SU-DHL-6 (cell line): ENCODE results near the gene CTNNA2.

ENCODE experiments used
- H2AFZ ChIP-seq: fragments of 200-600 bp; sonication (generic); 2 replicates; pipeline ENCODE4 v1.6.1; 2014; ENCODE audit warnings: low read depth, mild to moderate bottlenecking, moderate library complexity, mixed read lengths, antibody characterized with exemption, low read length; ENCODE audit not compliant: severe bottlenecking
- H3F3A ChIP-seq: fragments of 200-600 bp; shearing (Covaris generic); 2 replicates; pipeline ENCODE4 v1.6.0; 2016; ENCODE audit warnings: antibody characterized with exemption, mild to moderate bottlenecking; ENCODE audit not compliant: insufficient read depth
- H3K27ac ChIP-seq: fragments of 200-600 bp; sonication (generic); 2 replicates; pipeline ENCODE4 v1.5.1; 2016; ENCODE audit warnings: low read depth, mild to moderate bottlenecking, low read length, moderate library complexity, mixed read lengths
- H3K27me3 ChIP-seq: fragments of 200-600 bp; sonication (generic), shearing (Covaris generic); 2 replicates; pipeline ENCODE4 v1.6.0; 2014; ENCODE audit warnings: mild to moderate bottlenecking, low read length
- H3K36me3 ChIP-seq: fragments of 200-600 bp; sonication (generic); 2 replicates; pipeline ENCODE4 v1.6.1; 2014; ENCODE audit warnings: mild to moderate bottlenecking, low read length, mixed read lengths
- H3K4me2 ChIP-seq: fragments of 300-600, 200-600 bp; shearing (Covaris generic), sonication (generic); 2 replicates; pipeline ENCODE4 v1.6.0; 2014; ENCODE audit warnings: low read length, low read depth, mild to moderate bottlenecking; ENCODE audit not compliant: poor library complexity, severe bottlenecking
- H3K4me3 ChIP-seq: fragments of 200-600 bp; sonication (generic); 2 replicates; pipeline ENCODE4 v1.5.1; 2014; ENCODE audit warnings: antibody characterized with exemption, low read length, mild to moderate bottlenecking, mixed read lengths; ENCODE audit not compliant: insufficient read depth, poor library complexity, severe bottlenecking
- H3K79me2 ChIP-seq: fragments of 200-600 bp; sonication (generic); 2 replicates; pipeline ENCODE4 v1.6.1; 2014; ENCODE audit warnings: mild to moderate bottlenecking, low read length, moderate library complexity; ENCODE audit not compliant: insufficient read depth
- H3K9ac ChIP-seq: fragments of 200-600 bp; sonication (generic); 2 replicates; pipeline ENCODE4 v1.7.0; 2014; ENCODE audit warnings: mild to moderate bottlenecking, low read length
- H3K9me2 ChIP-seq: fragments of 200-600 bp; sonication (generic); replicated peaks from 2 replicates; pipeline ENCODE4 v1.6.1; 2014; ENCODE audit warnings: low read length; ENCODE audit not compliant: insufficient read depth
- H3K9me3 ChIP-seq: fragments of 200-600 bp; sonication (generic); 2 replicates; pipeline ENCODE4 v1.6.1; 2014; ENCODE audit warnings: low read length, mixed read lengths; ENCODE audit not compliant: insufficient read depth
- H4K20me1 ChIP-seq: fragments of 200-600 bp; sonication (generic); 2 replicates; pipeline ENCODE4 v1.6.1; 2014; ENCODE audit warnings: low read depth, mild to moderate bottlenecking, antibody characterized with exemption, low read length, moderate library complexity, mixed read lengths
- EZH2phosphoT487 ChIP-seq: fragments of 200-600 bp; sonication (generic), shearing (Covaris generic); conservative IDR thresholded peaks from 2 replicates; pipeline ENCODE4 v1.6.1; 2018; ENCODE audit warnings: mild to moderate bottlenecking, antibody characterized with exemption, low read length, moderate library complexity, mixed read lengths
- TF ChIP-seq, protein P1 (sequence below): fragments of 200-600 bp; sonication (generic); IDR thresholded peaks from one replicate; pipeline ENCODE4 v1.5.1; 2017; ENCODE audit warnings: antibody characterized with exemption, mild to moderate bottlenecking, low read length, moderate library complexity; ENCODE audit not compliant: insufficient read depth, poor library complexity, severe bottlenecking

CTNNA2 gene

DNA sequence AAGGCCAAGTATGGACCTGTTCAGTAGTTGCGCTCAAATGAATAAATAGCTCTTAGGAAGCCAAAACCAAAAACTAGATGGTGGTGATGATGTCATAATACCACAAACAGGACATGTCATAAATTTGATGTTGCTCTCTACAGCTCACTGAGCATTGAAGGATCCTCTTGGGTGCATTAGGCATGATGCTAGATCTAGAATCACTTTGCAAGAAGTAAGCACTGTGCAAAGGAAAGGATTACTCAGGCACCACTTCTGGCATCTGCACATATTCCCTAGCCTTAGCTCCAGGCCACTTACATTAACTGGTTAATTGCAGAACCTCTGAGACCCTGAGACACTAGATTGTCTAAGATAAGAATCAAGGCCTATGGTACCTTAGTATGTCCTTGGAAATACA, 733.7 kb downstream of the CTNNA2 start:
- Histone ChIP-seq H3K9me2 (no peaks in the 10 kb centered on the region), H3F3A (no peaks in the 10 kb centered on the region), H3K9me3 (no peaks in the 10 kb centered on the region), H3K36me3 (no peaks in the 10 kb centered on the region), H4K20me1 (no peaks in the 10 kb centered on the region), H3K27me3 (no peaks in the 10 kb centered on the region), H3K4me2 (no peak overlapping the region), H3K79me2 (no peaks in the 10 kb centered on the region), H2AFZ (no peak overlapping the region), H3K9ac (no peak overlapping the region), H3K4me3 (no peak overlapping the region), H3K27ac (no peak overlapping the region)
- no peak for TF ChIP-seq EZH2phosphoT487
- TF ChIP-seq, protein P1, sequence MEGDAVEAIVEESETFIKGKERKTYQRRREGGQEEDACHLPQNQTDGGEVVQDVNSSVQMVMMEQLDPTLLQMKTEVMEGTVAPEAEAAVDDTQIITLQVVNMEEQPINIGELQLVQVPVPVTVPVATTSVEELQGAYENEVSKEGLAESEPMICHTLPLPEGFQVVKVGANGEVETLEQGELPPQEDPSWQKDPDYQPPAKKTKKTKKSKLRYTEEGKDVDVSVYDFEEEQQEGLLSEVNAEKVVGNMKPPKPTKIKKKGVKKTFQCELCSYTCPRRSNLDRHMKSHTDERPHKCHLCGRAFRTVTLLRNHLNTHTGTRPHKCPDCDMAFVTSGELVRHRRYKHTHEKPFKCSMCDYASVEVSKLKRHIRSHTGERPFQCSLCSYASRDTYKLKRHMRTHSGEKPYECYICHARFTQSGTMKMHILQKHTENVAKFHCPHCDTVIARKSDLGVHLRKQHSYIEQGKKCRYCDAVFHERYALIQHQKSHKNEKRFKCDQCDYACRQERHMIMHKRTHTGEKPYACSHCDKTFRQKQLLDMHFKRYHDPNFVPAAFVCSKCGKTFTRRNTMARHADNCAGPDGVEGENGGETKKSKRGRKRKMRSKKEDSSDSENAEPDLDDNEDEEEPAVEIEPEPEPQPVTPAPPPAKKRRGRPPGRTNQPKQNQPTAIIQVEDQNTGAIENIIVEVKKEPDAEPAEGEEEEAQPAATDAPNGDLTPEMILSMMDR: no peak

DNA sequence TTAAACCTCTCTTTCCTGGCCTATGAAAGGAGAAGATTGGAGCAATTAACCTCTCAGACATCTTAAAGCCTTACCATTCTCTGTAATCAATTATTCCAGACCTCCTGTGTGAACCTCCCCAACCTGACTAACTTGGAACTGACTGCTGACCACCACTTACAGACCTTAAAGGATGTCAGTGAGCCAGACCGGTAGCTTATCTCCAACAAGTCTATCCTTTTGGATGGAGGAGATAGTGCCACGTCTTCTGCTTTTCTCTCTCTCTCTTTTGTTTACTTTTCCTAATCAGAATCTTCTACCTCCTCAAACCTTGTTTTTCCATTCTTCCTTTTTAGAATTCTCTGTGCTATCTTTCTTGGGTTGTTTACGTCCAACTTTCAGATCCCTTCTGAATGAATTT, 734.5 kb downstream of the CTNNA2 start:
- no peaks in the 10 kb centered on the region for H3K9me2 ChIP-seq
- no peak overlapping the region for H3K27ac ChIP-seq
- no peaks in the 10 kb centered on the region for H3K79me2 ChIP-seq
- H4K20me1 ChIP-seq: no peaks in the 10 kb centered on the region
- no peaks in the 10 kb centered on the region for H3F3A ChIP-seq
- H3K36me3 ChIP-seq: no peaks in the 10 kb centered on the region
- H3K27me3 ChIP-seq: no peaks in the 10 kb centered on the region
- no peak overlapping the region for H2AFZ ChIP-seq
- no peaks in the 10 kb centered on the region for H3K9me3 ChIP-seq
- H3K4me3 ChIP-seq: no peak overlapping the region
- H3K9ac ChIP-seq: no peak overlapping the region
- TF ChIP-seq, protein P1: no peak
- TF ChIP-seq EZH2phosphoT487: no peak
- H3K4me2 ChIP-seq: no peak overlapping the region

DNA sequence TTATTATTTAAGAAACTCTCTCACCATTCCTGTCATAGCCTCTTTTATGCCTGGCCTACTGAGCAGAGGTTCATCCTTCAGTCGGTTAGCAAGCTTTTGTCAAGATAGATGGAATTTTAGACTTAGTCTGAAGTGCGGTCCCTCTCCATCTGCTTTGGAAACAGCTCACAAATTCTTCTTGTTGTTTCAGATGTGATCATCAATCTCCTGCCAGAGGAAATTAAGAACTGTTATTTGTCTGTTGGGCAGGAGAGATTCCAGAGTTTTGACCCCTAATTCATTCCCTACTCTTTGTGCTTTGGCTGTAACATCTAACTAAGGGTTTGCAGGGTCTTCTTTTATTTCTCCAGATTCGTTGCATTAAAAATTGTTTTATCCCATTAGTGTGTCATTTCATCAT, 735.3 kb downstream of the CTNNA2 start:
- H3K4me2 ChIP-seq: no peak overlapping the region
- H3K27ac ChIP-seq: no peak overlapping the region
- no peaks in the 10 kb centered on the region for H3K27me3 ChIP-seq
- no peak overlapping the region for H3K9ac ChIP-seq
- no peaks in the 10 kb centered on the region for H4K20me1 ChIP-seq
- no peak overlapping the region for H3K4me3 ChIP-seq
- no peaks in the 10 kb centered on the region for H3K36me3 ChIP-seq
- H3K79me2 ChIP-seq: no peaks in the 10 kb centered on the region
- H3K9me3 ChIP-seq: no peaks in the 10 kb centered on the region
- TF ChIP-seq EZH2phosphoT487: no peak
- TF ChIP-seq, protein P1: no peak
- H3K9me2 ChIP-seq: no peaks in the 10 kb centered on the region
- no peaks in the 10 kb centered on the region for H3F3A ChIP-seq
- H2AFZ ChIP-seq: no peak overlapping the region
